Measurements from ENCODE around the gene ZNF497.
"Not testable (repeated sequence)": the region's sequence is repeated elsewhere in the genome, so short reads cannot be mapped to it uniquely, and the experiment has no call there.

Gene ZNF497

DNA sequence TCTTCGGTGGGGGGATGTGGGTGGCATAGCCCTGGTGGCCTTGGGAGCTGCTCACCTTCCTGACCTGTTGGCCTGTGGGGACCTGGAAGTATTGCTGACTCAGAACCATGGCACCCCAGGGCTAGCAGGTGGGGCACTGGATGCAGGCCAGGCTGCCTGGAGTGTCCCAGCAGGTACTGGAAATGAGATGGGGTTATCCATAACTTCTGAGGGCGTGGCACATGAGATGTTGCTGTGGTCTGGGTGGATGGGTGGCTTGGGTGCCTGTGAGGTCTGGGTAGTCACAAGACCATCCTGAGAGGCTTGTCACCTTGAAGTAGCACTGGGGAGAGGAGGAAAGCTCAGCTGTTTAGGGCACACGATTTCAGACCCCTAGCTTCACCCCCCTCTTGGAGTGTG is 32.3 kb upstream of the ZNF497 start:
- DNase-seq (ENCODE audit: low read depth in 2 of 2): no peak

DNA sequence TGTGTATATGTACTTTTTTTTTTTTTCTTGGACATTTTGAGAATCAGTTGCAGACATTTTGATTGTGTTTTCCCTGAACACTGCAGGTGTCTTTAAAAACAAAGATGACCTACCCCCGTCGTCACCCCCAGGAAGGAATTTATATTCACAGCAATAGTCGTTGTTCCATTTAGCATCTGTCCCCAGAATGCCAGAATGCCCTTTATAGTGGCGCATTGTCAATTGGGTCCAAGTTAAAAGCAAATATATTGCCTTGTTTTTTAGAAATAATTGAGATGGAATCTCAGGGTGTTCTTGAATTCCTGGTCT is 31.1 kb upstream of the ZNF497 start:
- DNase-seq (ENCODE audit: low read depth in 2 of 2): no peak

DNA sequence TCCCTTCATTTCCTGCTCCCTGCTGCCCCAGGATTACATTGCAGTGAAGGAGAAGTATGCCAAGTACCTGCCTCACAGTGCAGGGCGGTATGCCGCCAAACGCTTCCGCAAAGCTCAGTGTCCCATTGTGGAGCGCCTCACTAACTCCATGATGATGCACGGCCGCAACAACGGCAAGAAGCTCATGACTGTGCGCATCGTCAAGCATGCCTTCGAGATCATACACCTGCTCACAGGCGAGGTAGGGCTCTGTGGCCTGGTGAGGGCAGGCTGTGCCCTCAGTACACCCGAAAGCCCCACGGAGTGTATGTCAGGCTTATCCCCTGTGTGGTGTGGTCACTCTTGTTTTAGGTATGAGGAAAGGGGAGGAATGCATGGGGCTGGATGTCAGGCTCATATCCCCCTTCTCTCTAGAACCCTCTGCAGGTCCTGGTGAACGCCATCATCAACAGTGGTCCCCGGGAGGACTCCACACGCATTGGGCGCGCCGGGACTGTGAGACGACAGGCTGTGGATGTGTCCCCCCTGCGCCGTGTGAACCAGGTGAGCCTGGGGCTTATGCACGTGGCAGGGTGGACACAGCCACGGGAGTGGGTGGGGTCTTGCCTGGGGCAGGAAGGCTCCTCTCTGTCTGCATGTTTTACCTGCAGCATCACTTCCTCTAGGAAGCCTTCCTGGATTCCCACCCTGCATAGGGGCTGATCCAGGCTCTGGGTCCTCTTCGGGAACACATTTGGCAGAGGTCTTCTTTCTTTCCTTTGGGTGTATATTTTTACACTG is 30.6 kb upstream of the ZNF497 start:
- DNase-seq (ENCODE audit: low read depth in 2 of 2): no peak

DNA sequence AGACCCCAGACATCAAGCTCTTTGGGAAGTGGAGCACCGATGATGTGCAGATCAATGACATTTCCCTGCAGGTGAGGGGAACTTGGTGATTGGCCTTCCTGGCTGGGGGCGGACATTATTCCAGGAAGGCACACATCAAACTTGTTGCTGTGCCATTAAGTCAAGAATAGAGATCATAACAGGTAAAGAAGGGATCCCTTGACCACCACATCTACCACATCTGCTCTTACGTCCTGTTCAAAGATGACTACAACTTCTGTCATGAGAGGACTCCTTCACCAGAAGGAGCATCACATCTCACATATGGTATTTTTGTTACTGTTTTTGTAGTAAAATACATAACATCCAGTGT is 25.6 kb upstream of the ZNF497 start:
- no peak for DNase-seq (ENCODE audit: low read depth in 2 of 2)

DNA sequence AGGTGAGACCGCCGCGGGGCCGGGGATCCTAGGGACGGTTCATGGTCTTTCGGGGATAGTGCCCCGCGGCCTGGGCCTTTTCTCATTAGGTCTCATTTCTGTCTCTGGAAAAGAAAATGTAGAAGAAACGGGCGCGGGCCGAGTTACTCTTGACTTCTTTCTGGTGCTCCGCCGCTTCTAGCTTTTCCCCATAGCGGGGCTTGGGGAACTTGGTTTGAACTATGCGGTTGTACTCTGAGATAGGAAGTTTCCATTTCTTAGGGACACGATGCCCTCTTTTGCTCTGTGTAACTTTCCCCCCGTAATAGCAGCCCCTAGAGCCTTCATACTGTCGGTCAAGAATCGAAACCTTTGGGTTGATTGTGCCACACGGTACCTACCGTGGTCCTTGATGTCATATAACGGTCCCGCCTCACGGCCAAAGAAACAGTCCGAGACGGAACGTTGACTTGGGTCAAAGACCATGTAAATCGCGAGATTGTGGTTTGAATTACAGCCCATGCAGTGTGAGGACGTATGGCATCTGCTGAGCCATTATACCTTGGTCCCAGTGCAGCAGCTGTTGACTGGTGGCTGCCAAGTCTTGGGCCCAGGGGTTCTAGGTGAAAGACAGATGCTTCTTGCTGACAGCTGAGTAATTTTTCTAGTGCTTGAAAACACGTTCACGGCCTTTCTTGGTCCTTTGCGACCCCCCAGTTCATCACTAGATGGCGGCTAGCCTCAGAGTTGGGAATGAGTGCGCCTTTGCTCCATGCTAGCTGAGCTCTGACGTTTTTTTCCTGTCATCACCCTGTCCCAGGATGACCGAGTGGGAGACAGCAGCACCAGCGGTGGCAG is 25.0 kb upstream of the ZNF497 start:
- no peak for DNase-seq (ENCODE audit: low read depth in 2 of 2)

DNA sequence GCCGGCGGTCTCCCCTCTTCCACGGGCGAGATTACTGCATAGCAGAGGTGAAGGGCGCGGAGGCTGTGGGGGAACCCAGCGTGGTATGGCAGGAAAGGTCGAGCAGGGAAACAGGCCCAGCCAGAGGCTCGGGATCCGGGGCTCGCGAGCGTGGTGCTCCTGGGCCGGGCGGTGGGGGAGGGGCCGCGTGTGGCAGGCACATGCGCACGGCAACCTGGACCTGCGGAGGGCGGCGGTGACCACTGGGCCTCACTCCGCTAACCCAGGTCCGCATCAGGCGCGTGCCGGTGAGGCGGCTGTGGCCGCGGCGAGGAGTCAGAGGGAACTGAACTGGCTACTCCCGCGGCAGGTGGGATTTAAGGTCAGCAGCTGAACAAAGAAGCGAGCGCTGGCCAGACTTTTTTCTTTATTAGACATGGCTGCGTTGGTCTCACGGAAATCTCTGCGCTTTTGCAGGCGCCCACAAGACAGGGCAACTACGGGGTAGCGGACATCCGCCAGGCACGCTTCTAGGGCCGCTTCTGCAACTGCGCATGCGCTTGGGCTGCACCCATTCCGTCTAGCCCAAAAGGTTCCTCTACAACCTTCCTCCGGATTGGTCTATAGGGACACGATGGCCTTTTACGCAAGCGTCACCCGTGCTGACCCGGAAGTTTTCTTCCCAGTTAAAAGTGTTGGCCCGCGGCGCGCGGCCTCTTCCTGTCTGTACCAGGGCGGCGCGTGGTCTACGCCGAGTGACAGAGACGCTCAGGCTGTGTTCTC is 24.2 kb upstream of the ZNF497 start, which contains the start of gene RPS5:
RPS5 (plus strand) TSS at position 694 of the 762 bp plus-strand sequence. CDS start 869 bp downstream, outside the sequence.
- DNase-seq (ENCODE audit: low read depth in 2 of 2): peak; percentile 90 to 92

DNA sequence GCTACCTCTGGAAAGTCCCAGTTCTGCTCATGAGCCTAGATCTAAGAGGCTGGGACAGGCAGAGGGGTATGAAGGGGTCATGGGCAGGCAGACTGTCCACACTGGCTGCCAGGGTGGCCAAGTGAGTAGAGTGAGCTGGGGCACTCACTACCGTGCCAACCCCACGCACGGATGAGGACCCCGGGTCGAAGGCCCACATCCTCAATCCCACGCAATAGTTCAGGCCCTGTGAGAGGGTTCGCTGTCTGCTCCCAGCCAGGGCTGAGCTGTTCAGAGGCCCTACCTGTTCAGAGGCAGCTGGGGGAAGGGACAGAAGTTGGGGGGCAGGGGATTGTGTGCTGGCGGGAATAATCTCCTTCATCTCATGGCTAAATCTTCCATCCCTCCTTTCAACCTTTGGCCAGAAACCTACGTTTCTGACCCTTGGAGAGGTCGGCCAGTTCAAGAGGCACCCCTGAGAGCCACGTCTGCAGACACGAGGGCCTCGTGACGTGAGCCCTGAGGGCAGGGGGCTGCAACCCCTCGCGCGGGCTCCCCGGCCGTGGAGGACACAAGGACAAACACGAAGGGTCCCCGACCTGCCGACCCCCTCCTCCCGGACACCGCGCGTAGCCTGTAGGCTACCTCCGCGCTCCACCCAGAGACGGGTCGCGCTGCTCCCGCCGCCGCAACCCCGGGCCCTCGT is 23.5 kb upstream of the ZNF497 start:
- no peak for DNase-seq (ENCODE audit: low read depth in 2 of 2)

DNA sequence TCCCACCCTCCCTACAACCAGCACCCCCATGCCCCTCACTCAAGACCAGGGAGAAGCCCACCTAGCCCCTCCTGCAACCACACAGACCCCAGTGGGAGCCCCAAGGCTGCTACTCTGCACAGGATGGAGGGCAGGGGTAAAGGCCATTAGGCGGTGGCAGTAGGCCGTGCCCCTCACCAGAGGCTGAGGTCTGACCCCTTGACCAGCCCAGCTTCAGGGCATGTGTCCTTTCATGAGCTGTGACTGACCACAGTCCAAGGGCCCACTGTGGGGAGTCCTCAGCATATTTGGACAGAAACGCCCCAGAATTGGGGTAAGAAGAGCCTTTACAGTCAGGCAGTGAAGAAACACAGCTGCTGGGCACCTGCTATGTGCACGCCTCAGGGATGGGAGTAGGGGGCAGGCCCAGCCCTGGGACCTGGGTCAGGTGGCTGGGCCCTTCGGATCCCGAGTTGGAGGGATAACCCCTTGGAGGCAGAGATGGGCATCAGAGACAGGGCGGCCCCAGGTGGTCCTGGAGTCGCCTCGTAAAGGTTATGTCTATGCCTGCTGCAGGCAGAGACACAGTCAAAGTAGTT is 22.9 kb upstream of the ZNF497 start:
- DNase-seq (ENCODE audit: low read depth in 2 of 2): no peak

DNA sequence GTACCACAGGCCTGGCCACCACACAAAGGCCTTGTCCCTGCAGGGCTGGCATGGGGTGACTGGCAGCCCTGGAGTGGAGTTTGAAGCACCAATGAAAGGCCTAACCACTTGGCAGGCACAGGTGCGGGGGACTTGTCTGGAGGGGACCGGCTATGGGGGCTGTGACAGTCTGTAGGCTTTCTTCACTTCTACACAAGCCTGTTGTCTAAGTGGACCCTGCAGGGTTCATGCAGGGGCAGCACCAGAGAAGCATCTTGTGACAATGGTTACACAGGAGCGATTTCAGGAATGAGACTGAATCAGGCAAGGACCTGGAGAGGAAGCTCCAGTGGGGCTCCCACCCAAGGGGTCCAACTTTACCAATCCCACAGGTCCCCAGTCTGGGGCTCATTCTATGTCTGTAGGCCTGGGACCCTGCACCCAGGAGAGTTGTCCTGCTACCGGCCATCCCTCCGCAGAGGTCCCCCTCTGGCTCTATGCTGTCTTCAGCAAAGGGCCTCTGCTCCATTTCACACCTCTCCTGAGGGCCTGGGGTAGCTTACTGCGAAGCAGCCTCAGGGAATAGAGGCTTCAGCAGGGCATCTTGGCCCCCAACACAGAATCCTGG is 20.5 kb upstream of the ZNF497 start:
- DNase-seq (ENCODE audit: low read depth in 2 of 2): no peak

DNA sequence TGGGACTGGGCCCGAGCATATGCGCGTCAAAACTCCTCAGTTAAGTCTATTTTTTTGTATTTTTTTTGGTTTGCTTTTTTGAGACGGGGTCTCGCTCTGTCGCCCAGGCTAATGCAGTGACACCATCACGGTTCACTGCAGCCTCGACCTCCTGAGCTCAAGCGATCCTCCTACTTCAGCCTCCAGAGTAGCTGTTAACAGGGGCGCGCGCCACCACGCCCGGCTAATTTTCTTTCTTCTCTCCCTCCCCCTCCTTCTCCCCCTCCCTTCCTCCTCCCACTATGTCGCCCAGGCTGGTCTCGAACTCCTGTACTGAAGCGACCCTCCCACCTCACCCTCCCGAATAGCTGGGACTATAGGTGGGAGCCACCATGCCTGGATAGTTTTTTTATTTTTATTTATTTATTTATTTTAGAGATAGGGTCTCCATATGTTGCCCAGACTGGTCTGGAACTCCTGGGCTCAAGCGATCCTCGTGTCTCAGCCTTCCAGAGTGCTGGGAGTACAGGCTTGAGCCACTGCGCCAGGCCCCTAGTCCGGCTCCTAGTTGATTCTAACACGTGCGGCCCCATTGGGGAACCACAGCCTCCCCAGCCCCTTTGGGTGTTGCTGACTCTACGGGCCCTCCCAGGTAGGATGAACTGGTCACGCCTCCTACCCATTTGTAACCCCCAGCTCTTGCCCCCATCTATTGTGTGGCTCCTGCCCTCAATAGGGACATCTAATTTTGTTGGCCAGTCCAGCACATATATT is 19.1 kb upstream of the ZNF497 start:
- no peak for DNase-seq (ENCODE audit: low read depth in 2 of 2)

DNA sequence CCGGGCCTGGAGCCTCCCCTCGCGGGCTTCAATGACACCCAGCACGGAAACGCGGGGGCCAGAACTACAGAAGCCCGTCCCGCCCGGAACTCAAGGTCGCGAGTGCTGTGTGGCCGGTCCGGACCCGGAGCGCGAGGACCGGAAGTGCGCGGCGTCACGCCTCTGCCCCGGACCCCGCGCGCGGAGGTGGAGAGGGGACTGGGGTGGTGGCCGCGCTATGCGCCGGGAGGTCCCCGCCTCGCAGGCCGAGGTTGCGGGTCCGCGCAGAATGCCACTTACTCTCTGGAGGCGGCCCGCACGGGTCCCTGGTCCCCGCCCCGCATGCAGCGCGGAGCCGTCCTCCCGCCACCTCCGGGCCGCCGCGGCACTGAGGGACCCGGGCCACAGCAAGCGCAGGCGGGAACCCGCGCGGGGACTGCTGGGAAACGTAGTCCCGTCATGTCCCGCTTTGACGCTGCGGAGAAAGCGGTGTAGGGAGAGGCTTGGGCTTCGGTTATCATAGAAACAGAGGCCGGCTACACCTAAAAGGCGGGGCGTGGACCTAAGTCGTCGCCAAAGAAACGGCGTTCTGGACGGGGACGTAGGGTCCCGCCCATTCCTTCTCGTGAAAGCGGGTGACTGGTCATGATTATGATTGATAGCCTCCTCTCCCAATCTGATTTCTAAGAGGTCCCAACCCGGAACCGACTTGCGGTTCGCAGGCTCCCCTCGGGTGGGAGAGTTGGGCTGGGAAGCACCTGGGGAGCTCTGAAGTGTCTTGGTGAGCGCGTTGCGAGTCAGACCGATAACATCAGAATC is 18.3 kb upstream of the ZNF497 start, which contains the start of gene ZNF837:
ZNF837 (minus strand) TSS at position 369 of the 798 bp plus-strand sequence. CDS start 11,698 bp downstream, outside the sequence.
- DNase-seq (ENCODE audit: low read depth in 2 of 2): peak; percentile 85 to 98

DNA sequence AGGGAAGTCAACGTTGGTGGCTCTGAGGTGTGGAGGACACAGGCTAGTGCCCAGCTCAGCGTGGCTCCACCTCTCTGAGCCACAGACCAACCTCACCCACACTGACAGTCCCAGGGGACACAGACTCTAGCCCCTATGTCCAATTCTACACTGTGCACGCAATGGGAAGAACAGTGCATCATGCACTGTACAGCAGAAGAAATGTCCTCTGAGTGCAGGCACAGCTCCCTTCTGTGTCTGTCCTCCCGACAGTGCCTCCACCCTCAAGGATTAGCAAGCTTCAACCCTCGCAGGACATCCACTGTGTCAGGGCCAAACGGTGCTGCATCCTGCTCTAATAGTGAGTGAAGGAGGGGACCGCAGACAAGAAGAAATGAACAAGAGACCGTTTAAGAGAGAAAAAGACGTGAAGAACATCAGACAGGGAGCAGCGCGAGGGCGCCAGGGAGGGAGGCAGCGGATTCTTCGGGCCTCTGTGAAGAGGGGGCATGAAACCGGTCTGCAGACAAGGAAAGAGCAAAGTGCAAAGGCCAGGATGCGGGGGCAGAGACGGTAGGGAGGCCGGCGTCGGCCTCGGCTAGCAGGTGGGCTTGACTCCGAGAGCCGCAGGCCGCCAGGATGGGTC is 17.6 kb upstream of the ZNF497 start:
- DNase-seq (ENCODE audit: low read depth in 2 of 2): no peak

DNA sequence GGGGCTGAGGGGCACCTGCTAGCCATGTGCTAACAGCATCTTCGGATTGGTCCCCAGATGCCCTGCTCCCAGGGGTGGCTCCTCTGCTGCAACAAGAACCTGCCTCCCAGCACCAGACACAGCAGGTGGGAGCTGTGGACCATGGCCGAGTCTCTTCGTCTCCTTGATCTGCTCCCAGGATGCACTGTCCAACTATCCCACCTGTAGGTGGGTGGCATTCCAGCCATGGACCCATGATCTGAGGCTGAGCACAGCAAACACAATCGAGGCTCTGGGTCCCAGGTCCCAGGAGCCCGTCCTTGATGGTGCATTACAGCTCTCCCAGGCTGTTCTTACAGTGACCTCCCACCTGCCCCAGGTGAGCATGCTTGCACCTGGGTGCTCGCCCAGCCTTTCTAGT is 16.7 kb upstream of the ZNF497 start:
- DNase-seq (ENCODE audit: low read depth in 2 of 2): no peak

DNA sequence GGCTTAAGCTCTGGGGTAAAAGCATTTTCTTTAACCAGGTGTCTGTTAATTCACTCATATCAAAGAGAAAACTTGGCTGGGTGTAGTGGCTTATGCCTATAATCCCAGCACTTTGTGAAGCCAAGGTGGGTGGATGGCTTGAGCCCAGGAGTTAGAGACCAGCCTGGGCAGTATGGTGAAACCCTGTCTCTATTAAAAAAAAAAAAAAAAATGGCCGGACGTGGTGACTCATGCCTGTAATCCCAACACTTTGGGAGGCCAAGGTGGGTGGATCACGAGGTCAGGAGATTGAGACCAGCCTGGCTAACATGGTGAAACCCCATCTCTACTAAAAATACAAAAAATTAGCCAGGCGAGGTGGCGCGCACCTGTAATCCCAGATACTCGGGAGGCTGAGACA is 14.2 kb upstream of the ZNF497 start:
- DNase-seq (ENCODE audit: low read depth in 2 of 2): not testable (repeated sequence)

DNA sequence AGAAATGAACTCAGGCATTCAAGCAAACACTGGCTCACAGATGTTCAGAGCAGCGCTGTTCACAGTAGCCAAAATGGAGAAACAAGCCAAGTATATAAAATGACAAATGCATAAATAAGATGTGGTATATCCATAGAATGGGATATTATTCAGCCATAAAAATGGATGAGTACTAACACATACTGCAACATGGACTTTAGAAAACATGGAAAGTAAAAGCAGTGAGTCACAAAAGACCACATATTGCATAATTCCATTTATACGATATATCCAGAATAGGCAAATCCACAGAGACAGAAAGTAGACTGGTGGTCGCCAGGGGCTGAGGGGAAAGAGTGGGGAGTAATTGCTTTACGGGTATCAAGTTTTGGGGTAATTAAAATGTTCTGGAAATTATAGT is 11.6 kb upstream of the ZNF497 start:
- DNase-seq (ENCODE audit: low read depth in 2 of 2): no peak

DNA sequence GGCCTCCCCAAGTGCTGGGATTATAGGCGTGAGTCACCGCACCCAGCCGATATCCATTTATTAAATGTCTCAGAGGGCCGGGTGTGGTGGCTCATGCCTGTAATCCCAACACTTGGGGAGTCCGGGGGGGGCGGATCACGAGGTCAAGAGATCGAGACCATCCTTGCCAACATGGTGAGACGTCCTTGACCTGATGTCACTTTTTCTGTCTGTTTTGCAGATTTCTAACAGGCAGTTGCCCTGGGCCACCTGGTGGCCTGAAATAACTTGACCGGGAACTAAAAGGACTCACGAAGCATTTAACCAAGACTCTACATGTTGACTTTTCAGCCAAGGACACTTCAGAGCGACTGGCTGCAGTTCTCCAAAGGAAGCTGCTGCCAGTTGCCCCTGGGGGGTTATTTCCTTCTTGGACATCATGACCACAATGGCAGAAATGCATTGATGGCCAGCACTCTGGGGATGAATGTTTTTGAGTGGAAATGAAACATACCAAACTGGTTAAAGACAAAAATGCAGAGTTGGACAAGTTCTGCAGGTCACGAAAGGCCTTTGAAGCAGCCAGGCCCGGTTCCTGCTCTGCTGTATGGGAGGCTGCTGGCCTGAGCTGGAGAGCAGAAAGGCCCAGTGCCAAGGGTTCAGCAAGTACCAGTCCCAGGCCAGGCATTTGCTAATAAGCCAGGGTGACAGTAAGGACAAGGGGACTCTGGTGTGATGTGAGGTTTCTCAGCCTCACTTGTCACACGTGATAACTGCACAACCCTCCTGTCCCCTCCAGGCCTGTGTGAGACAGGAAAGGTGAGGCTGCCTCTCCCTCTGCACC is 10.0 kb upstream of the ZNF497 start:
- no peak for DNase-seq (ENCODE audit: low read depth in 2 of 2)

DNA sequence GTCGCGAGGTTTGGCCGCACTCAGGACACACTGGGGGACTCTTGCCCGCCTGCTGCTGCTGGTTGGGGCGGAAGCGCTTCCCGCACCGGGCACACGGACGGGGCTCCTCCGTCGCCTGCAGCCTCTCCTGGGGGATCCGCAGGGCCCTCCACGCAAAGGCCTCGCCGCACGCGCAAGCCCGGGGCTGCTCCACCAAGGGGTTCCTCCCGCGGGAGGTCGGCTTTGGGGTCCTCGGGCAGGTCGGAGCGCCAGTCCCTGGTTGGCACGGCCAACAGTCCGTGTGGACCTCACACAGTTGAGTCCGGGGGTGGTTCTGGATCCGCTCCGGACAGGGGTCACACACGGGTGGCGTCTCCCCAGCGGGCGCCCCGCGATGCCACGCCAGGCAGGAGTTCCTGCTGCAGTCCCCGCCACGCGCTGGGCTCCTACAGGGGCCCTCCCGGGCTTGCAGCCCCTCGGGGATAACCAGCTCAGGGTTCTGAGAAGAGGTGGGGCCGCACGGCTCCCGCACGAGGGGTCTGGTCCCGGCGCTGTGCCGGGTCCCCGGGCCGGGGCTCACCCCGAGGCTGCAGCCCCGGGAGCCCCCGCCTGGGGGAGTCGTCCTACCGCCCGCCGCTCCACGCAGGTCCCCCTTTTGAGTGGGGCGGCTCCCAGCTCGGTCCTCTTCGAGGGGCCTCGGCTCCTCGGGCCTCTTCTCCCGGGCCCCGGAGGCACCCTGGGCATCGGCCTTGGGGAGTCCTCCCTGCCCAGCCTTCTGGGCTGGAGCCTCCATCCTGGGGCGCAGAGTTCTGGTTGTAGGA is 6.2 kb upstream of the ZNF497 start:
- no peak for DNase-seq (ENCODE audit: low read depth in 2 of 2)

All from stimulated activated CD4-positive, alpha-beta T cell treated with anti-CD3 and anti-CD28 coated beads, Interleukin-1b, Interleukin-23, amount 100 ng/mL, for 1 hour (primary cell).